Calu3 (cell line): Measurements from ENCODE around the gene COL6A2. TPM values are rescaled to one million over a fixed set of nuclear protein-coding genes. Genes with fewer than 3 reads are reported as not detected.
"Not testable (repeated sequence)": the region's sequence is repeated elsewhere in the genome, so short reads cannot be mapped to it uniquely, and the experiment has no call there.

ENCODE experiments used
- BruUV-seq: library from RNA; stranded (reverse); fragments of 400-500 nt; replicated peaks from 2 replicates; lab custom pipeline; 2021; lab: Mats Ljungman, UMichigan
- CTCF ChIA-PET: fragments of 300-600 bp; sonication (Branson Sonifier 250); formaldehyde crosslinking; loops from one replicate; lab custom pipeline; 2022; ENCODE audit warnings: antibody characterized with exemption; lab: Charles Lee
- DNase-seq: peaks from one replicate; pipeline ENCODE4 v3.0.0; 2022
- H3K27ac Mint-ChIP-seq: one replicate; pipeline ENCODE4 v1.8.0; 2022; ENCODE audit warnings: mixed read lengths; ENCODE audit not compliant: unreplicated experiment
- H3K27me3 Mint-ChIP-seq: one replicate; pipeline ENCODE4 v1.8.0; 2022; ENCODE audit warnings: mixed read lengths; ENCODE audit not compliant: unreplicated experiment
- H3K36me3 Mint-ChIP-seq: one replicate; pipeline ENCODE4 v1.8.0; 2022; ENCODE audit warnings: mild to moderate bottlenecking, moderate library complexity, mixed read lengths; ENCODE audit not compliant: insufficient read depth, unreplicated experiment
- H3K4me1 Mint-ChIP-seq: one replicate; pipeline ENCODE4 v1.8.0; 2022; ENCODE audit warnings: mild to moderate bottlenecking, low read depth, mixed read lengths; ENCODE audit not compliant: unreplicated experiment
- H3K4me3 Mint-ChIP-seq: one replicate; pipeline ENCODE4 v1.8.0; 2022; ENCODE audit warnings: mild to moderate bottlenecking, low read depth, moderate library complexity, mixed read lengths; ENCODE audit not compliant: unreplicated experiment
- H3K9me3 Mint-ChIP-seq: one replicate; pipeline ENCODE4 v1.8.0; 2022; ENCODE audit warnings: low read depth, mixed read lengths; ENCODE audit not compliant: unreplicated experiment
- intact Hi-C: fragments of 100-400 bp; cut with micrococcal nuclease; formaldehyde crosslinking; loops from one replicate; pipeline ENCODE4 v1.10.0; 2022; ENCODE audit not compliant: unreplicated experiment
- total RNA-seq: library from RNA; stranded (reverse); gene quantifications from 2 replicates; pipeline ENCODE4 v1.2.3, GENCODE V29; 2022
- TF ChIP-seq, protein P1 (sequence below): fragments of 200-600 bp; IDR thresholded peaks from one replicate; pipeline ENCODE4 v1.8.0; 2022; ENCODE audit warnings: antibody characterized with exemption; ENCODE audit not compliant: unreplicated experiment

Gene COL6A2
- total RNA-seq, 1 experiment from 2014 or later = 3.4 TPM

- Mint-ChIP-seq H3K4me3 (no peak overlapping the region), H3K4me1 (no peaks in the 10 kb centered on the region), H3K9me3 (peaks cover 4% of the 10 kb centered on the region), H3K36me3 (no peaks in the 10 kb centered on the region), H3K27me3 (peaks cover 28% of the 10 kb centered on the region), H3K27ac (no peak overlapping the region)
- BruUV-seq = no TSS peak
- no peak for DNase-seq
- CTCF ChIA-PET = no interaction called here
- intact Hi-C loops = loop anchor here (5.0 kb wide), 1 partner anchor 129 kb away; no protein-coding TSS in a partner anchor
- TF ChIP-seq, protein P1, sequence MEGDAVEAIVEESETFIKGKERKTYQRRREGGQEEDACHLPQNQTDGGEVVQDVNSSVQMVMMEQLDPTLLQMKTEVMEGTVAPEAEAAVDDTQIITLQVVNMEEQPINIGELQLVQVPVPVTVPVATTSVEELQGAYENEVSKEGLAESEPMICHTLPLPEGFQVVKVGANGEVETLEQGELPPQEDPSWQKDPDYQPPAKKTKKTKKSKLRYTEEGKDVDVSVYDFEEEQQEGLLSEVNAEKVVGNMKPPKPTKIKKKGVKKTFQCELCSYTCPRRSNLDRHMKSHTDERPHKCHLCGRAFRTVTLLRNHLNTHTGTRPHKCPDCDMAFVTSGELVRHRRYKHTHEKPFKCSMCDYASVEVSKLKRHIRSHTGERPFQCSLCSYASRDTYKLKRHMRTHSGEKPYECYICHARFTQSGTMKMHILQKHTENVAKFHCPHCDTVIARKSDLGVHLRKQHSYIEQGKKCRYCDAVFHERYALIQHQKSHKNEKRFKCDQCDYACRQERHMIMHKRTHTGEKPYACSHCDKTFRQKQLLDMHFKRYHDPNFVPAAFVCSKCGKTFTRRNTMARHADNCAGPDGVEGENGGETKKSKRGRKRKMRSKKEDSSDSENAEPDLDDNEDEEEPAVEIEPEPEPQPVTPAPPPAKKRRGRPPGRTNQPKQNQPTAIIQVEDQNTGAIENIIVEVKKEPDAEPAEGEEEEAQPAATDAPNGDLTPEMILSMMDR = no peak
Observed at GRCh38 chr21:46100906-46101305, 3.0 kb downstream of the COL6A2 start.

GRCh38 chr21:46104104-46104503, 6.2 kb downstream of the COL6A2 start:
- Mint-ChIP-seq H3K27me3 (peaks cover 11% of the 10 kb centered on the region), H3K9me3 (peaks cover 4% of the 10 kb centered on the region), H3K36me3 (no peaks in the 10 kb centered on the region), H3K4me1 (no peaks in the 10 kb centered on the region), H3K4me3 (no peak overlapping the region), H3K27ac (no peak overlapping the region)
- intact Hi-C loops = loop anchor here (5.0 kb wide), 1 partner anchor 132 kb away; no protein-coding TSS in a partner anchor
- CTCF ChIA-PET = no interaction called here
- TF ChIP-seq, protein P1 = no peak
- no TSS peak for BruUV-seq
- DNase-seq = no peak

DNA sequence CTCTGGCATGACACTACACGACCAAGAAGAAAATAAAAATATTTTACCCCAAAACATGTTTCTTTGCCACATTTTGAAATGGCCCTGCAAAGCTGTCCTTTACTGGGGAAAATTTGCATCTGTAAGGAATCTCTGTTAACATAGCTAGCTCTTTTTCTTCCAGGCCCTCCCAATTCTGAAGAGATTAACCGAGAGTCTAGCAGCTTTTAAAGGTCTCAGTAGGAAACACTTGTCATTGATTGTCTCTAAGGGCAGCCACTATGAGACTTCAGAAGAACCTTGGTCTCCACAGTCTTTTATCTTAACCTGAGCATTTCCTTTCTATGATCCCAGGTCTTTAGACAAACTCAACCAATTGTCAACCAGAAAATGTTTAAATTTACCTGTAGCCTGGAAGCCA, 9.5 kb downstream of the COL6A2 start:
- DNase-seq, H3K27me3 Mint-ChIP-seq, H3K4me1 Mint-ChIP-seq, H3K4me3 Mint-ChIP-seq, H3K36me3 Mint-ChIP-seq, intact Hi-C loops, CTCF ChIA-PET, BruUV-seq, H3K27ac Mint-ChIP-seq, H3K9me3 Mint-ChIP-seq: not testable (repeated sequence)

DNA sequence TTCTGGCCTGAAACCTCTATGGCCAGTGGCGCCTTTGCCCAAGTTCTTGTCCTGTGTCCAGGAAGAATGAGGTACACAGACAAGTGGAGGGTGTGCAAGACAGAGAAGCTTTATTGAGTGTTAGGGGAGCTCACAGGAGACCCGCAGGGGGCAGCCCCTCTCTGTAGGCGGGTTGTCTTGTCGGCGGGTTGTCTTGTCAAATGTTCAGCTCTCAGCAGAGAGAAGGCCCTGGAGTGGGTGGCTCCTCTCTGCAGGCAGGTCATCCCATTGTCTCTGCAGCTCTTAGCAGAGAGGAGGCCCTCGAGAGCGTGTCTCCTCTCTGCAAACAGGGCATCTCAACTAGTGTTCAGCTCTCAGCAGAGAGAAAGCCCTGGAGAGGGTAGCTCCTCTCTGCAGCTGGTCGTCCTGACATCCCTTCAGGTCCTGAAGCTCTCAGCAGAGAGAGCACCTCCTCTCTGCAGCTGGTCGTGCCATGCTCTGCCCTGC, 11.0 kb downstream of the COL6A2 start:
- no TSS peak for BruUV-seq
- Mint-ChIP-seq H3K27me3 (no peaks in the 10 kb centered on the region), H3K9me3 (peaks cover 2% of the 10 kb centered on the region), H3K4me1 (no peaks in the 10 kb centered on the region), H3K4me3 (no peak overlapping the region), H3K27ac (no peak overlapping the region), H3K36me3 (no peaks in the 10 kb centered on the region)
- CTCF ChIA-PET = no interaction called here
- TF ChIP-seq, protein P1 = no peak
- no peak for DNase-seq
- intact Hi-C loops = no loop called here
